GM12878 (cell line): Measurements from ENCODE around the gene ANK3. TPM values are rescaled to one million over a fixed set of nuclear protein-coding genes. Genes with fewer than 3 reads are reported as not detected.

Source experiments
- ATAC-seq: fragments of 200-7000 bp; cut with Tn5 transposase; 3 replicates; pipeline ENCODE4 v1.9.1; 2020; ENCODE audit warnings: mild to moderate bottlenecking, moderate library complexity
- BruUV-seq: library from RNA; stranded (reverse); fragments of 400-500 nt; replicated peaks from 2 replicates; lab custom pipeline; 2021; lab: Mats Ljungman, UMichigan
- CTCF ChIA-PET: fragments of 300-600 bp; sonication (Branson Sonifier 250); formaldehyde crosslinking; extraction: SDS; loops from one replicate; lab custom pipeline; 2021; ENCODE audit warnings: inconsistent platforms; lab: Yijun Ruan, JAX
- POLR2A ChIA-PET: fragments of 350-600 bp; formaldehyde crosslinking; extraction: SDS; loops from one replicate; lab custom pipeline; 2021; ENCODE audit warnings: inconsistent platforms; lab: Charles Lee
- RAD21 ChIA-PET: fragments of 300-600 bp; sonication (Branson Sonifier 250); formaldehyde crosslinking; loops from one replicate; lab custom pipeline; 2023; ENCODE audit warnings: antibody characterized with exemption; ENCODE audit not compliant: unreplicated experiment; lab: Charles Lee
- SMC1A ChIA-PET: fragments of 300-600 bp; sonication (Branson Sonifier 250); formaldehyde crosslinking; loops from one replicate; lab custom pipeline; 2023; ENCODE audit not compliant: unreplicated experiment, uncharacterized antibody; lab: Charles Lee
- DNase-seq: peaks from one replicate; pipeline ENCODE4 v3.0.0-alpha.2; 2011; ENCODE audit warnings: low read depth, low spot score
- FAIRE-seq: peaks from 3 replicates; lab custom pipeline; 2011; peaks lifted over from hg19 to GRCh38; lab: Jason Lieb, UNC
- H2AFZ ChIP-seq: 2 replicates; pipeline ENCODE4 v1.6.0; 2011; ENCODE audit warnings: low read depth, low read length, control low read depth; ENCODE audit not compliant: control insufficient read depth
- H3K27ac ChIP-seq: 2 replicates; pipeline ENCODE4 v1.5.1; 2011; ENCODE audit warnings: control low read depth; ENCODE audit not compliant: control insufficient read depth, insufficient read depth
- H3K27me3 ChIP-seq, 2 experiments: replicated peaks in 1 of 2; 2 replicates each; pipeline versions ENCODE4 v1.6.0 to v1.6.1; 2011; ENCODE audit warnings: low read length in 1 of 2; ENCODE audit not compliant: control insufficient read depth in 2 of 2, insufficient read depth in 2 of 2
- H3K36me3 ChIP-seq, 2 experiments: 2 replicates each; pipeline ENCODE4 v1.5.1; 2011; ENCODE audit warnings: low read length in 1 of 2; ENCODE audit not compliant: control insufficient read depth in 2 of 2, insufficient read depth in 2 of 2
- H3K4me1 ChIP-seq: 2 replicates; pipeline ENCODE4 v1.6.1; 2011; ENCODE audit warnings: mild to moderate bottlenecking, low read length, moderate library complexity, mixed read lengths; ENCODE audit not compliant: control insufficient read depth, insufficient read depth
- H3K4me2 ChIP-seq: 2 replicates; pipeline ENCODE4 v1.6.0; 2011; ENCODE audit warnings: control low read depth; ENCODE audit not compliant: control insufficient read depth, insufficient read depth
- H3K4me3 ChIP-seq: fragments of 200-600 bp; sonication (generic); 2 replicates; pipeline ENCODE4 v1.5.1; 2016
- H3K79me2 ChIP-seq: 2 replicates; pipeline ENCODE4 v1.6.0; 2011; ENCODE audit warnings: low read length; ENCODE audit not compliant: control insufficient read depth, insufficient read depth
- H3K9ac ChIP-seq: 2 replicates; pipeline ENCODE4 v1.8.0; 2011; ENCODE audit warnings: low read length, control low read depth, mixed read lengths; ENCODE audit not compliant: control insufficient read depth, insufficient read depth
- H3K9me3 ChIP-seq: replicated peaks from 3 replicates; pipeline ENCODE4 v1.5.1; 2011; ENCODE audit warnings: mild to moderate bottlenecking, low read length; ENCODE audit not compliant: control insufficient read depth, insufficient read depth
- H4K20me1 ChIP-seq: 2 replicates; pipeline ENCODE4 v1.6.0; 2011; ENCODE audit not compliant: control insufficient read depth, insufficient read depth
- CBX3 ChIP-seq: fragments of 200-600 bp; sonication (generic); IDR thresholded peaks from 2 replicates; pipeline ENCODE4 v1.6.1; 2016; ENCODE audit warnings: low read depth, borderline replicate concordance
- CHD2 ChIP-seq: IDR thresholded peaks from 2 replicates; pipeline ENCODE4 v1.6.1; 2011; ENCODE audit warnings: low read depth, low read length, improper control_type of control experiment, borderline replicate concordance
- ELK1 ChIP-seq: IDR thresholded peaks from 2 replicates; pipeline ENCODE4 v1.6.1; 2012; ENCODE audit warnings: low read depth, low read length, improper control_type of control experiment
- ESRRA ChIP-seq: IDR thresholded peaks from 2 replicates; pipeline ENCODE4 v1.6.1; 2012; ENCODE audit warnings: mild to moderate bottlenecking, low read length, improper control_type of control experiment
- ETV6 ChIP-seq, 2 experiments: fragments of 450-650 bp in 1 of 2; IDR thresholded peaks in 1 of 2; conservative IDR thresholded peaks in 1 of 2; 2 replicates each; pipeline ENCODE4 v1.6.1; 2014; ENCODE audit warnings: antibody characterized with exemption in 1 of 2, borderline replicate concordance in 1 of 2, low read depth in 1 of 2, mild to moderate bottlenecking in 1 of 2, moderate library complexity in 1 of 2
- FOS ChIP-seq: IDR thresholded peaks from 3 replicates; pipeline ENCODE4 v1.6.1; 2011; ENCODE audit warnings: borderline replicate concordance; ENCODE audit not compliant: insufficient read length; ENCODE audit errors: extremely low read depth
- SMC3 ChIP-seq: IDR thresholded peaks from 2 replicates; pipeline ENCODE4 v1.6.1; 2011; ENCODE audit warnings: low read length, improper control_type of control experiment, borderline replicate concordance
- TCF3 ChIP-seq: IDR thresholded peaks from 2 replicates; pipeline ENCODE4 v1.6.1; 2012; ENCODE audit warnings: low read depth, mild to moderate bottlenecking, low read length, borderline replicate concordance; ENCODE audit not compliant: insufficient read depth
- WGBS: methylation state at CpG from one replicate; pipeline ENCODE4 v1.1.6; 2016; ENCODE audit warnings: low lambda C conversion rate; ENCODE audit not compliant: insufficient replicate concordance, insufficient coverage; ENCODE audit errors: missing lambda C conversion rate; 5-methylcytosine and 5-hydroxymethylcytosine counted together
- in situ Hi-C: fragments of 300-500 bp; cut with MboI; formaldehyde crosslinking; loops from 9 replicates; pipeline ENCODE4 v1.14.3; 2018; ENCODE audit warnings: mixed read lengths
- intact Hi-C: fragments of 100-400 bp; cut with micrococcal nuclease; formaldehyde crosslinking; loops from one replicate; pipeline ENCODE4 v1.14.2; 2022; ENCODE audit not compliant: unreplicated experiment
- polyA plus RNA-seq, 11 experiments: library from polyadenylated mRNA; depleted of rRNA in 4 of 11; unstranded in 6 of 11; stranded (reverse) in 5 of 11; fragments of >200 nt; fragmentation: Nextera tagmentation in 4 of 11; fragmentation: Illumina TruSeq in 1 of 11; extraction: Ambion mirVana in 4 of 11; extraction: Trizol in 1 of 11; gene quantifications; 1 replicate in 1 of 11; 2 replicates in 10 of 11; pipeline versions ENCODE4 v1.2.1 to v1.2.3, GENCODE V29; 2011 to 2016; ENCODE audit warnings: inconsistent platforms in 2 of 11, missing spikeins in 2 of 11, low read depth in 1 of 11
- total RNA-seq, 4 experiments: library from RNA; depleted of rRNA in 3 of 4; stranded (reverse); fragments of >200 nt in 3 of 4; fragmentation: Illumina TruSeq in 1 of 4; extraction: Trizol in 1 of 4; gene quantifications; 2 replicates each; pipeline versions ENCODE4 v1.2.1 to v1.2.3, GENCODE V29; 2013 to 2021
- TF ChIP-seq, protein P1 (sequence below): fragments of 450-650 bp; IDR thresholded peaks from 2 replicates; pipeline ENCODE4 v1.6.1; 2016; ENCODE audit warnings: mild to moderate bottlenecking, moderate library complexity, borderline replicate concordance
- TF ChIP-seq, protein P2 (sequence below): IDR thresholded peaks from 2 replicates; pipeline ENCODE4 v1.6.1; 2012; ENCODE audit warnings: low read length, inconsistent platforms
- TF ChIP-seq, protein P3 (sequence below): fragments of 450-650 bp; formaldehyde crosslinking; IDR thresholded peaks from 2 replicates; pipeline ENCODE4 v1.4.0; 2020; ENCODE audit warnings: mild to moderate bottlenecking, moderate library complexity

ANK3 gene
- total and polyA plus RNA-seq, 10 of the 15 experiments (the other 5 are each of a cell fraction or from before 2014, with no cell fraction given) = 0.06 to 0.82 (median 0.20) TPM; not detected in 2

DNA sequence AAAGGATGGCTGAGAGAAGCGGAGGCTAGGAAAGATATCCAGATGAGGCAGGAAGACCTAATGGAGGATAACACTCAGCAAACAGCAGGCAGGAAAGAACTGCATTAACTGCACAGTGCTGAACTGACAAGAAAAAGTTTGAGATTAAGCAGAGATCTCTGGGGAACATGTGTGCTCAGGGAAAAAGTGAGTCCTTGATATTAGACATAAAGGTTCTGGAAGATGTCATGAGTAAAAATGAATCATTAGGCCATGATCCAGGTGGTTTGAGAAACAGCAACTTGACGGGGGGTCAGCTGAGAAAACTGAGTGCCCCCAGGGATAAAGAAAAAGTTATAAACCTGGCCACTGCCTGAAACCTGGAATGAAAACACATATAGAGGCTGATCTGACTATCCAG lies 27.3 kb upstream of the ANK3 start:
- ChIA-PET RAD21 (no interaction called here), SMC1A (interaction anchor here (1.2 kb wide), 1 partner anchor 137 kb away, joined by 3 read pairs; no protein-coding TSS in a partner anchor)
- TF ChIP-seq ELK1 (no peak), CHD2 (no peak), TCF3 (no peak), ESRRA (no peak), ETV6 (conservative IDR thresholded peaks at IDR 0.05 in 1 of 2, IDR thresholded peaks at IDR 0.05 in 1 of 2; ENCODE audit: borderline replicate concordance in 1 of 2, low read depth in 1 of 2) (no peak), FOS (no peak), SMC3 (no peak), CBX3 (no peak)
- TF ChIP-seq, protein P1, sequence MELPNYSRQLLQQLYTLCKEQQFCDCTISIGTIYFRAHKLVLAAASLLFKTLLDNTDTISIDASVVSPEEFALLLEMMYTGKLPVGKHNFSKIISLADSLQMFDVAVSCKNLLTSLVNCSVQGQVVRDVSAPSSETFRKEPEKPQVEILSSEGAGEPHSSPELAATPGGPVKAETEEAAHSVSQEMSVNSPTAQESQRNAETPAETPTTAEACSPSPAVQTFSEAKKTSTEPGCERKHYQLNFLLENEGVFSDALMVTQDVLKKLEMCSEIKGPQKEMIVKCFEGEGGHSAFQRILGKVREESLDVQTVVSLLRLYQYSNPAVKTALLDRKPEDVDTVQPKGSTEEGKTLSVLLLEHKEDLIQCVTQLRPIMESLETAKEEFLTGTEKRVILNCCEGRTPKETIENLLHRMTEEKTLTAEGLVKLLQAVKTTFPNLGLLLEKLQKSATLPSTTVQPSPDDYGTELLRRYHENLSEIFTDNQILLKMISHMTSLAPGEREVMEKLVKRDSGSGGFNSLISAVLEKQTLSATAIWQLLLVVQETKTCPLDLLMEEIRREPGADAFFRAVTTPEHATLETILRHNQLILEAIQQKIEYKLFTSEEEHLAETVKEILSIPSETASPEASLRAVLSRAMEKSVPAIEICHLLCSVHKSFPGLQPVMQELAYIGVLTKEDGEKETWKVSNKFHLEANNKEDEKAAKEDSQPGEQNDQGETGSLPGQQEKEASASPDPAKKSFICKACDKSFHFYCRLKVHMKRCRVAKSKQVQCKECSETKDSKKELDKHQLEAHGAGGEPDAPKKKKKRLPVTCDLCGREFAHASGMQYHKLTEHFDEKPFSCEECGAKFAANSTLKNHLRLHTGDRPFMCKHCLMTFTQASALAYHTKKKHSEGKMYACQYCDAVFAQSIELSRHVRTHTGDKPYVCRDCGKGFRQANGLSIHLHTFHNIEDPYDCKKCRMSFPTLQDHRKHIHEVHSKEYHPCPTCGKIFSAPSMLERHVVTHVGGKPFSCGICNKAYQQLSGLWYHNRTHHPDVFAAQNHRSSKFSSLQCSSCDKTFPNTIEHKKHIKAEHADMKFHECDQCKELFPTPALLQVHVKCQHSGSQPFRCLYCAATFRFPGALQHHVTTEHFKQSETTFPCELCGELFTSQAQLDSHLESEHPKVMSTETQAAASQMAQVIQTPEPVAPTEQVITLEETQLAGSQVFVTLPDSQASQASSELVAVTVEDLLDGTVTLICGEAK = no peak
- TF ChIP-seq, protein P2, sequence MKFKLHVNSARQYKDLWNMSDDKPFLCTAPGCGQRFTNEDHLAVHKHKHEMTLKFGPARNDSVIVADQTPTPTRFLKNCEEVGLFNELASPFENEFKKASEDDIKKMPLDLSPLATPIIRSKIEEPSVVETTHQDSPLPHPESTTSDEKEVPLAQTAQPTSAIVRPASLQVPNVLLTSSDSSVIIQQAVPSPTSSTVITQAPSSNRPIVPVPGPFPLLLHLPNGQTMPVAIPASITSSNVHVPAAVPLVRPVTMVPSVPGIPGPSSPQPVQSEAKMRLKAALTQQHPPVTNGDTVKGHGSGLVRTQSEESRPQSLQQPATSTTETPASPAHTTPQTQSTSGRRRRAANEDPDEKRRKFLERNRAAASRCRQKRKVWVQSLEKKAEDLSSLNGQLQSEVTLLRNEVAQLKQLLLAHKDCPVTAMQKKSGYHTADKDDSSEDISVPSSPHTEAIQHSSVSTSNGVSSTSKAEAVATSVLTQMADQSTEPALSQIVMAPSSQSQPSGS = no peak
- TF ChIP-seq, protein P3, sequence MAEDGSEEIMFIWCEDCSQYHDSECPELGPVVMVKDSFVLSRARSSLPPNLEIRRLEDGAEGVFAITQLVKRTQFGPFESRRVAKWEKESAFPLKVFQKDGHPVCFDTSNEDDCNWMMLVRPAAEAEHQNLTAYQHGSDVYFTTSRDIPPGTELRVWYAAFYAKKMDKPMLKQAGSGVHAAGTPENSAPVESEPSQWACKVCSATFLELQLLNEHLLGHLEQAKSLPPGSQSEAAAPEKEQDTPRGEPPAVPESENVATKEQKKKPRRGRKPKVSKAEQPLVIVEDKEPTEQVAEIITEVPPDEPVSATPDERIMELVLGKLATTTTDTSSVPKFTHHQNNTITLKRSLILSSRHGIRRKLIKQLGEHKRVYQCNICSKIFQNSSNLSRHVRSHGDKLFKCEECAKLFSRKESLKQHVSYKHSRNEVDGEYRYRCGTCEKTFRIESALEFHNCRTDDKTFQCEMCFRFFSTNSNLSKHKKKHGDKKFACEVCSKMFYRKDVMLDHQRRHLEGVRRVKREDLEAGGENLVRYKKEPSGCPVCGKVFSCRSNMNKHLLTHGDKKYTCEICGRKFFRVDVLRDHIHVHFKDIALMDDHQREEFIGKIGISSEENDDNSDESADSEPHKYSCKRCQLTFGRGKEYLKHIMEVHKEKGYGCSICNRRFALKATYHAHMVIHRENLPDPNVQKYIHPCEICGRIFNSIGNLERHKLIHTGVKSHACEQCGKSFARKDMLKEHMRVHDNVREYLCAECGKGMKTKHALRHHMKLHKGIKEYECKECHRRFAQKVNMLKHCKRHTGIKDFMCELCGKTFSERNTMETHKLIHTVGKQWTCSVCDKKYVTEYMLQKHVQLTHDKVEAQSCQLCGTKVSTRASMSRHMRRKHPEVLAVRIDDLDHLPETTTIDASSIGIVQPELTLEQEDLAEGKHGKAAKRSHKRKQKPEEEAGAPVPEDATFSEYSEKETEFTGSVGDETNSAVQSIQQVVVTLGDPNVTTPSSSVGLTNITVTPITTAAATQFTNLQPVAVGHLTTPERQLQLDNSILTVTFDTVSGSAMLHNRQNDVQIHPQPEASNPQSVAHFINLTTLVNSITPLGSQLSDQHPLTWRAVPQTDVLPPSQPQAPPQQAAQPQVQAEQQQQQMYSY (CRISPR knock-in tag) = no peak

More for the DNA sequence above, 27.3 kb upstream of the ANK3 start:
- Histone ChIP-seq H3K4me2 (no peak overlapping the region), H3K9me3 (no peaks in the 10 kb centered on the region), H3K27ac (no peak overlapping the region), H2AFZ (no peak overlapping the region), H3K27me3 (no peaks in the 10 kb centered on the region), H3K36me3 (no peaks in the 10 kb centered on the region), H4K20me1 (no peaks in the 10 kb centered on the region), H3K9ac (no peak overlapping the region), H3K4me3 (no peak overlapping the region), H3K79me2 (no peaks in the 10 kb centered on the region), H3K4me1 (no peaks in the 10 kb centered on the region)
- FAIRE-seq (no peak), ATAC-seq (no peak), DNase-seq (no peak)
- intact Hi-C loops (no loop called here), in situ Hi-C loops (no loop called here)
- no TSS peak for BruUV-seq
- ChIA-PET POLR2A (interaction anchor here (1.4 kb wide), 1 partner anchor 67 kb away, joined by 3 read pairs; no protein-coding TSS in a partner anchor), CTCF (no interaction called here)
- 8% methylated on average over 2 of the region's 2 CpGs for WGBS
